EH (cell line): ENCODE measurements around the gene ANKRD65.

Experiments
- DNase-seq: peaks from one replicate; pipeline ENCODE4 v3.0.0-alpha.2; 2015; ENCODE audit warnings: low read depth

Gene ANKRD65

GRCh38 chr1:1441002-1441888 lies 20.2 kb upstream of the ANKRD65 start:
- DNase-seq: peak; percentile 41

- DNase-seq: no peak
Observed at GRCh38 chr1:1440262-1441001, 19.4 kb upstream of the ANKRD65 start.

- no peak for DNase-seq
Observed at GRCh38 chr1:1439546-1440261, 18.6 kb upstream of the ANKRD65 start.

- DNase-seq: no peak
Observed at GRCh38 chr1:1438531-1439381, 17.7 kb upstream of the ANKRD65 start.

- DNase-seq: peak; percentile 52
Observed at GRCh38 chr1:1437904-1438376, 16.9 kb upstream of the ANKRD65 start.

GRCh38 chr1:1437033-1437903 lies 16.2 kb upstream of the ANKRD65 start:
- no peak for DNase-seq

- no peak for DNase-seq
Observed at GRCh38 chr1:1436630-1437032, 15.6 kb upstream of the ANKRD65 start.

GRCh38 chr1:1435911-1436629 lies 15.0 kb upstream of the ANKRD65 start:
- DNase-seq: no peak

GRCh38 chr1:1435106-1435903 lies 14.2 kb upstream of the ANKRD65 start, which contains the start of gene VWA1:
Gene VWA1 (plus strand): TSS chr1:1435690. CDS start chr1:1435749, 59 bp downstream.
- peak; percentile 70 for DNase-seq

- no peak for DNase-seq
Observed at GRCh38 chr1:1434824-1435105, 13.7 kb upstream of the ANKRD65 start.

GRCh38 chr1:1434131-1434823 lies 13.2 kb upstream of the ANKRD65 start:
- no peak for DNase-seq

- DNase-seq: peak; percentile 39
Observed at GRCh38 chr1:1433804-1434130, 12.7 kb upstream of the ANKRD65 start.

GRCh38 chr1:1432951-1433803 lies 12.1 kb upstream of the ANKRD65 start:
- no peak for DNase-seq

GRCh38 chr1:1432274-1432950 lies 11.3 kb upstream of the ANKRD65 start:
- DNase-seq: no peak

- no peak for DNase-seq
Observed at GRCh38 chr1:1431845-1432273, 10.8 kb upstream of the ANKRD65 start.

- no peak for DNase-seq
Observed at GRCh38 chr1:1430992-1431844, 10.1 kb upstream of the ANKRD65 start.
